ENCODE data around the gene HERPUD2. TPM values are rescaled to one million over a fixed set of nuclear protein-coding genes. Genes with fewer than 3 reads are reported as not detected.
"Not testable (repeated sequence)": the region's sequence is repeated elsewhere in the genome, so short reads cannot be mapped to it uniquely, and the experiment has no call there.

HERPUD2 gene
- total RNA-seq, 1 donor: 26.5 TPM

DNA sequence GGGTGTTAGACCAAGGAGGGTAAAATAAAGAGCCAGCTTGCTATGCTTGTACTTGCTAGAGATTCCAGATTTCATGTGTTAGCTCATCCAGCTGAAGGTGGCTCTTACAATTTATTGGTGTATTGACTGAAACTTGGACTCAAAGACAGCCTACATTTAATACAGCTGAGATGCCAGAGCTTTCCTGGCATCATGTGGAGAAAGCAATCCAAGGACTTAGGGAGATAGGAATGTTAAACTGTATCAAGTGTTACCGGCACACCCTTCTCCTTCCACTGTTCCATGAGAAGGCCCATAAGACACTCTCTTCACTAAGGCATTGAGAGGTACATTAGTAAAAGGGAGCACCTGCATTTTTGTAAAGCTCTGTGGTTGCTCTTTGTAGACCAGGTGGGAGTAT is 9.3 kb upstream of the HERPUD2 start:
- DNase-seq (ENCODE audit: low read depth): no peak
- TF ChIP-seq, protein P1, sequence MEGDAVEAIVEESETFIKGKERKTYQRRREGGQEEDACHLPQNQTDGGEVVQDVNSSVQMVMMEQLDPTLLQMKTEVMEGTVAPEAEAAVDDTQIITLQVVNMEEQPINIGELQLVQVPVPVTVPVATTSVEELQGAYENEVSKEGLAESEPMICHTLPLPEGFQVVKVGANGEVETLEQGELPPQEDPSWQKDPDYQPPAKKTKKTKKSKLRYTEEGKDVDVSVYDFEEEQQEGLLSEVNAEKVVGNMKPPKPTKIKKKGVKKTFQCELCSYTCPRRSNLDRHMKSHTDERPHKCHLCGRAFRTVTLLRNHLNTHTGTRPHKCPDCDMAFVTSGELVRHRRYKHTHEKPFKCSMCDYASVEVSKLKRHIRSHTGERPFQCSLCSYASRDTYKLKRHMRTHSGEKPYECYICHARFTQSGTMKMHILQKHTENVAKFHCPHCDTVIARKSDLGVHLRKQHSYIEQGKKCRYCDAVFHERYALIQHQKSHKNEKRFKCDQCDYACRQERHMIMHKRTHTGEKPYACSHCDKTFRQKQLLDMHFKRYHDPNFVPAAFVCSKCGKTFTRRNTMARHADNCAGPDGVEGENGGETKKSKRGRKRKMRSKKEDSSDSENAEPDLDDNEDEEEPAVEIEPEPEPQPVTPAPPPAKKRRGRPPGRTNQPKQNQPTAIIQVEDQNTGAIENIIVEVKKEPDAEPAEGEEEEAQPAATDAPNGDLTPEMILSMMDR (IDR thresholded peaks at IDR 0.05; ENCODE audit: insufficient read depth, low read length): no peak
- no peak overlapping the region for H3K4me3 ChIP-seq (ENCODE audit: low read depth, low read length)

DNA sequence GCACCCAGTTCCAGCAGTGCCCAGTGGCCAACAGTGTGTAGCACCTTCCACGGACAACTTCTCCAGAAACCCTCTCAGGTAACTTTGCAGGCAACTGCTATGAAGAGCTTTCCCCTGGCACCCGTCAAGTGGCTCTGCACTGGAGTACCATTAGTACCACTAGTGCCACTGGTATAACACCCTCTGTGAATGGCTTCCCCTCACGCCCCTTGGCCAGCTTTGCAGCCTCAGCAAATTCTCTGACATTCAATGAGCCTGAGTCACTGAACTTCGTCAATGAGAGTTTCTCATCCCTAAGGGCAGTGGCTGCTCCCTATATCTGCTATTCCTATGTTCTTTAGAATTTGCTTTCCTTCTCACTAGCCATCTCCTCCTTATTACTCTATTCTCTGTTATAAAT is 7.6 kb upstream of the HERPUD2 start:
- DNase-seq (ENCODE audit: low read depth): no peak
- no peak overlapping the region for H3K4me3 ChIP-seq (ENCODE audit: low read depth, low read length)
- TF ChIP-seq, protein P1 (IDR thresholded peaks at IDR 0.05; ENCODE audit: insufficient read depth, low read length): no peak

- DNase-seq (ENCODE audit: low read depth): no peak
- H3K4me3 ChIP-seq (ENCODE audit: low read depth, low read length): no peak overlapping the region
- TF ChIP-seq, protein P1 (IDR thresholded peaks at IDR 0.05; ENCODE audit: insufficient read depth, low read length): no peak
Measured at GRCh38 chr7:35701287-35701900, 6.5 kb upstream of the HERPUD2 start.

- no peak overlapping the region for H3K4me3 ChIP-seq (ENCODE audit: low read depth, low read length)
- TF ChIP-seq, protein P1 (IDR thresholded peaks at IDR 0.05; ENCODE audit: insufficient read depth, low read length): no peak
- DNase-seq (ENCODE audit: low read depth): no peak
Measured at GRCh38 chr7:35700865-35701264, 5.9 kb upstream of the HERPUD2 start.

- no peak overlapping the region for H3K4me3 ChIP-seq (ENCODE audit: low read depth, low read length)
- TF ChIP-seq, protein P1 (IDR thresholded peaks at IDR 0.05; ENCODE audit: insufficient read depth, low read length): no peak
- DNase-seq (ENCODE audit: low read depth): no peak
Measured at GRCh38 chr7:35700333-35700732, 5.4 kb upstream of the HERPUD2 start.

- TF ChIP-seq, protein P1 (IDR thresholded peaks at IDR 0.05; ENCODE audit: insufficient read depth, low read length): no peak
- no peak for DNase-seq (ENCODE audit: low read depth)
- no peak overlapping the region for H3K4me3 ChIP-seq (ENCODE audit: low read depth, low read length)
Measured at GRCh38 chr7:35699796-35700305, 4.9 kb upstream of the HERPUD2 start.

GRCh38 chr7:35698382-35698781 is 3.4 kb upstream of the HERPUD2 start:
- not testable (repeated sequence) for DNase-seq (ENCODE audit: low read depth); H3K4me3 ChIP-seq (ENCODE audit: low read depth, low read length)
